Transverse colon (tissue), 4 donors: ENCODE data around the gene SDF2. TPM values are rescaled to one million over a fixed set of nuclear protein-coding genes. Genes with fewer than 3 reads are reported as not detected.
"Not testable (repeated sequence)": the region's sequence is repeated elsewhere in the genome, so short reads cannot be mapped to it uniquely, and the experiment has no call there.

Source experiments
- DNase-seq: peaks from one replicate; pipeline ENCODE4 v3.0.0-alpha.2; 2019
- H3K27ac ChIP-seq, 4 donors: fragments of 200-600 bp; sonication (generic); 2 replicates each; pipeline ENCODE4 v1.5.1; 2016 to 2018; ENCODE audit warnings: inconsistent platforms in 4 of 4
- H3K27me3 ChIP-seq: fragments of 200-600 bp; sonication (generic); 2 replicates; pipeline ENCODE4 v1.5.1; 2017; ENCODE audit warnings: inconsistent platforms
- H3K36me3 ChIP-seq, 4 donors: fragments of 200-600 bp; sonication (generic); 2 replicates each; pipeline ENCODE4 v1.5.1; 2017 to 2019; ENCODE audit warnings: inconsistent platforms in 4 of 4
- H3K4me1 ChIP-seq, 4 donors: fragments of 200-600 bp; sonication (generic); 2 replicates each; pipeline ENCODE4 v1.5.1; 2017 to 2020; ENCODE audit warnings: inconsistent platforms in 4 of 4
- H3K4me3 ChIP-seq, 4 donors: fragments of 200-600 bp; sonication (generic); 1 replicate in 1 of 4; 2 replicates in 3 of 4; pipeline versions ENCODE4 v1.5.1 to v1.6.1; 2017 to 2019; ENCODE audit warnings: inconsistent platforms in 4 of 4
- H3K9me3 ChIP-seq, 2 donors: fragments of 200-600 bp; sonication (generic); 2 replicates each; pipeline ENCODE4 v1.5.1; 2017 to 2019; ENCODE audit warnings: inconsistent platforms in 2 of 2
- EP300 ChIP-seq: sonication (generic); formaldehyde crosslinking; IDR thresholded peaks from one replicate; pipeline ENCODE4 v1.6.1; 2017; ENCODE audit warnings: antibody characterized with exemption, low read depth
- POLR2A ChIP-seq: fragments of 450-650 bp; IDR thresholded peaks from one replicate; pipeline ENCODE4 v1.6.1; 2016; ENCODE audit warnings: antibody characterized with exemption, mild to moderate bottlenecking, moderate library complexity
- POLR2AphosphoS5 ChIP-seq, 3 donors: sonication (generic); formaldehyde crosslinking; IDR thresholded peaks; one replicate each; pipeline ENCODE4 v1.6.1; 2016; ENCODE audit warnings: antibody characterized with exemption in 3 of 3
- WGBS, 2 donors: methylation state at CpG; one replicate each; pipeline ENCODE4 v1.1.5; 2018; ENCODE audit warnings: low coverage in 1 of 2; 5-methylcytosine and 5-hydroxymethylcytosine counted together
- in situ Hi-C, 4 donors: fragments of 200-750 bp; cut with MboI; loops; one replicate each; pipeline versions ENCODE4 v1.15.0 to v1.15.1; 2017; ENCODE audit warnings: low sequenced_read_pairs in 3 of 4, low pct_ligation_motif_present in 1 of 4, low pct_unique_long_range_greater_than_20kb in 1 of 4
- intact Hi-C: fragments of 100-400 bp; cut with DNase I; formaldehyde crosslinking; loops from one replicate; pipeline ENCODE4 v1.15.1; 2023; ENCODE audit warnings: low total_unique reads
- total RNA-seq, 4 donors: library from RNA; depleted of rRNA; stranded (reverse); fragments of >200 nt; gene quantifications; one replicate each; pipeline ENCODE4 v1.1.0, GENCODE V29; 2016
- TF ChIP-seq, protein P1 (sequence below), 5 experiments: fragments of 200-600 bp in 3 of 5; fragments of 450-650 bp in 2 of 5; sonication (generic) in 3 of 5; IDR thresholded peaks; 1 replicate in 2 of 5; 2 replicates in 3 of 5; pipeline ENCODE4 v1.5.1; 2016 to 2017; ENCODE audit warnings: antibody characterized with exemption in 5 of 5, inconsistent platforms in 3 of 5, mild to moderate bottlenecking in 2 of 5, moderate library complexity in 1 of 5

The SDF2 gene
- total RNA-seq, 4 donors from 2014 or later: 32.2 to 69.9 (median 49.1) TPM

- in situ Hi-C loops: loop anchor here in 2 of 4 donors (10.0 kb wide), 1 partner anchor 119 kb away; no protein-coding TSS in a partner anchor
- TF ChIP-seq, protein P1, sequence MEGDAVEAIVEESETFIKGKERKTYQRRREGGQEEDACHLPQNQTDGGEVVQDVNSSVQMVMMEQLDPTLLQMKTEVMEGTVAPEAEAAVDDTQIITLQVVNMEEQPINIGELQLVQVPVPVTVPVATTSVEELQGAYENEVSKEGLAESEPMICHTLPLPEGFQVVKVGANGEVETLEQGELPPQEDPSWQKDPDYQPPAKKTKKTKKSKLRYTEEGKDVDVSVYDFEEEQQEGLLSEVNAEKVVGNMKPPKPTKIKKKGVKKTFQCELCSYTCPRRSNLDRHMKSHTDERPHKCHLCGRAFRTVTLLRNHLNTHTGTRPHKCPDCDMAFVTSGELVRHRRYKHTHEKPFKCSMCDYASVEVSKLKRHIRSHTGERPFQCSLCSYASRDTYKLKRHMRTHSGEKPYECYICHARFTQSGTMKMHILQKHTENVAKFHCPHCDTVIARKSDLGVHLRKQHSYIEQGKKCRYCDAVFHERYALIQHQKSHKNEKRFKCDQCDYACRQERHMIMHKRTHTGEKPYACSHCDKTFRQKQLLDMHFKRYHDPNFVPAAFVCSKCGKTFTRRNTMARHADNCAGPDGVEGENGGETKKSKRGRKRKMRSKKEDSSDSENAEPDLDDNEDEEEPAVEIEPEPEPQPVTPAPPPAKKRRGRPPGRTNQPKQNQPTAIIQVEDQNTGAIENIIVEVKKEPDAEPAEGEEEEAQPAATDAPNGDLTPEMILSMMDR (IDR thresholded peaks at IDR 0.05): no peak
- TF ChIP-seq POLR2AphosphoS5 (IDR thresholded peaks at IDR 0.05) (no peak), EP300 (no peak), POLR2A (no peak)
- H3K27ac ChIP-seq: no peak within 1 kb of the TSS
- no peak within 1 kb of the TSS for H3K4me3 ChIP-seq
- WGBS, 2 donors: 69 to 80% methylated on average over 3 to 5 of the region's 5 CpGs
- no peaks in the 10 kb centered on the region for H3K27me3 ChIP-seq
- intact Hi-C loops: loop anchor here (5.0 kb wide), 1 partner anchor 122 kb away; no protein-coding TSS in a partner anchor
- no peak for DNase-seq
- no peaks in the 10 kb centered on the region for H3K9me3 ChIP-seq
- H3K36me3 ChIP-seq: peaks cover 0 to 49% (median 20%) of the 10 kb centered on the region in 4 donors
- H3K4me1 ChIP-seq: peaks cover 0 to 3% (median 0%) of the 10 kb centered on the region in 4 donors
Observed at GRCh38 chr17:28613931-28614381, 47.8 kb downstream of the SDF2 start, which contains the start of gene RSKR. RSKR (minus strand) TSS chr17:28614185; CDS start chr17:28614161, 24 bp downstream.

- intact Hi-C loops: loop anchor here (5.0 kb wide), 1 partner anchor 121 kb away; no protein-coding TSS in a partner anchor
- H3K36me3 ChIP-seq: peaks cover 0 to 41% (median 17%) of the 10 kb centered on the region in 4 donors
- H3K27ac ChIP-seq: no peak overlapping the region
- DNase-seq: peak; percentile 21
- TF ChIP-seq EP300: no peak
- TF ChIP-seq, protein P1 (IDR thresholded peaks at IDR 0.05): peak; percentile 52 to 61 (median 56)
- H3K9me3 ChIP-seq: no peaks in the 10 kb centered on the region
- WGBS, 2 donors: 82% methylated on average over 6 of the region's 6 CpGs; no CpG with 5 or more reads in 1 of the 2 donors
- in situ Hi-C loops: loop anchor here in 2 of 4 donors (10.0 kb wide), 1 partner anchor 118 kb away; no protein-coding TSS in a partner anchor
- no peak overlapping the region for H3K4me3 ChIP-seq
- H3K4me1 ChIP-seq: peaks cover 0 to 3% (median 0%) of the 10 kb centered on the region in 4 donors
- H3K27me3 ChIP-seq: no peaks in the 10 kb centered on the region
Observed at GRCh38 chr17:28612936-28613872, 48.5 kb downstream of the SDF2 start.

- no peaks in the 10 kb centered on the region for H3K27me3 ChIP-seq
- H3K4me1 ChIP-seq: peaks cover 0 to 3% (median 0%) of the 10 kb centered on the region in 4 donors
- no peak for DNase-seq
- no peak overlapping the region for H3K27ac ChIP-seq
- WGBS, 2 donors: 61 to 63% methylated on average over 2 of the region's 2 CpGs
- H3K36me3 ChIP-seq: peaks cover 0 to 35% (median 13%) of the 10 kb centered on the region in 4 donors
- intact Hi-C loops (loop anchor here (5.0 kb wide), 1 partner anchor 120 kb away; no protein-coding TSS in a partner anchor), in situ Hi-C loops (loop anchor here in 2 of 4 donors (10.0 kb wide), 1 partner anchor 118 kb away; no protein-coding TSS in a partner anchor)
- no peak overlapping the region for H3K4me3 ChIP-seq
- H3K9me3 ChIP-seq: no peaks in the 10 kb centered on the region
- TF ChIP-seq POLR2AphosphoS5 (IDR thresholded peaks at IDR 0.05): no peak
- TF ChIP-seq, protein P1 (IDR thresholded peaks at IDR 0.05): no peak
- TF ChIP-seq EP300: no peak
- no peak for TF ChIP-seq POLR2A
Observed at GRCh38 chr17:28612531-28612930, 49.2 kb downstream of the SDF2 start.

DNA sequence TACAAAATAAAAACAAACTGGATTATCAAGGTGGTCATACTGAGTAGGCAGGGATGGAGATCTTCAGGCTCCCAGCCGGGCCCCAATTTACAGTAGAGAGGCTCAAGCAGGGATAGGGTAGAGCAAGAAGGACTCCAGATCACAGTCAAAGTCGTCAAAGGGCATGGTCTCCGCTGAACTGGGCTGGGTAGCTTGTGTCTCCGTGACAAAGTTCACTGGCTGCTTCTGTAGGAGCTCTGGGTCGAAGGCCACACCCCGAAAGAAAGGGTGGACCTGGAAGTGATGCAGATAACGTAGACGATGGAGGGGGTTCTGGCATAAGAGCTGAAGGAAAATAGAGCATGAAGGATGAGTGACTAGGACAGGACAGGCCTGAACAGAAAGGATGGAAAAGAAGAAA is 51.3 kb downstream of the SDF2 start:
- intact Hi-C loops (loop anchor here (5.0 kb wide), 1 partner anchor 118 kb away; no protein-coding TSS in a partner anchor), in situ Hi-C loops (loop anchor here in 2 of 4 donors (10.0 kb wide), 1 partner anchor 116 kb away; no protein-coding TSS in a partner anchor)
- H3K36me3 ChIP-seq: peaks cover 0 to 13% (median 4%) of the 10 kb centered on the region in 4 donors
- TF ChIP-seq POLR2AphosphoS5 (IDR thresholded peaks at IDR 0.05) (no peak), POLR2A (no peak), EP300 (no peak)
- TF ChIP-seq, protein P1 (IDR thresholded peaks at IDR 0.05): no peak
- WGBS, 2 donors: 42 to 68% methylated on average over 8 of the region's 8 CpGs
- H3K27ac ChIP-seq: peak overlapping the region in 2 of 4 donors; percentile 16 to 32
- peaks cover 0 to 3% (median 0%) of the 10 kb centered on the region in 4 donors for H3K4me1 ChIP-seq
- no peak overlapping the region for H3K4me3 ChIP-seq
- no peaks in the 10 kb centered on the region for H3K9me3 ChIP-seq
- DNase-seq: peak; percentile 17
- no peaks in the 10 kb centered on the region for H3K27me3 ChIP-seq

DNA sequence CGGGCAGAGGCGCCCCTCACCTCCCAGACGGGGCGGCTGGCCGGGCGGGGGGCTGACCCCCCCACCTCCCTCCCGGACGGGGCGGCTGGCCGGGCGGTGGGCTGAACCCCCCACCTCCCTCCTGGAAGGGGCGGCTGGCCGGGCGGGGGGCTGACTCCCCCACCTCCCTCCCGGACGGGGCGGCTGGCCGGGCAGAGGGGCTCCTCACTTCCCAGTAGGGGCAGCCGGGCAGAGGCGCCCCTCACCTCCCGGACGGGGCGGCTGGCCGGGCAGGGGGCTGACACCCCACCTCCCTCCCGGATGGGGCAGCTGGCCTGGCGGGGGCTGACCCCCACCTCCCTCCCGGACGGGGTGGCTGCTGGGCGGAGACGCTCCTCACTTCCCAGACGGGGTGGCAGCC is 57.7 kb downstream of the SDF2 start:
- in situ Hi-C loops: not testable (repeated sequence)
- 94% methylated on average over 12 of the region's 31 CpGs; no CpG with 5 or more reads in 1 of the 2 donors for WGBS, 2 donors
- intact Hi-C loops: loop anchor here (10.0 kb wide), 1 partner anchor 59 kb away; no protein-coding TSS in a partner anchor

More for the DNA sequence above, 57.7 kb downstream of the SDF2 start:
- not testable (repeated sequence) for H3K9me3 ChIP-seq, H3K4me3 ChIP-seq, H3K27me3 ChIP-seq, H3K27ac ChIP-seq, H3K36me3 ChIP-seq, DNase-seq
- H3K4me1 ChIP-seq: peaks cover 0 to 10% (median 9%) of the 10 kb centered on the region in 4 donors
